ENCODE data around the gene CLIC6.
"Not testable (repeated sequence)": the region's sequence is repeated elsewhere in the genome, so short reads cannot be mapped to it uniquely, and the experiment has no call there.

CLIC6 gene

DNA sequence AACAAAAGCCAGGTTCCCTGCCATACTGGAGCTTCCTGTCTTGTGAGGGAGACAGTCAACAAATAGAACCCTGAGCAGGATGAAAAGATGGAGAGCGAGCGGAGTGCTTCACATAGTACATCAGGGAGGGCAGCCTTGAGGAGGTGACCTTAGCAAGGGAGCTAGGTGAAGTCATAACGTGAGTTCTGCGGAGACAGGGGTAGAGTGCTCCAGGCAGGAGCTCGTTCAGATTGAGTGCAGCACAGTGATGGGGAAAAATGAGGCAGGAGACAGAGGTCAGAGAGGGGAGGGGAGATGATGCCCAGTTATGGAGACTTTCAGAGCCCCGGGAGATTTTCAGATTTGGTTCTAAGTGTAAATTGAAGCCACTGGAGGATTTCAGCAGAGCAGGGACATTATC is 15.3 kb upstream of the CLIC6 start:
- no peak for DNase-seq

DNA sequence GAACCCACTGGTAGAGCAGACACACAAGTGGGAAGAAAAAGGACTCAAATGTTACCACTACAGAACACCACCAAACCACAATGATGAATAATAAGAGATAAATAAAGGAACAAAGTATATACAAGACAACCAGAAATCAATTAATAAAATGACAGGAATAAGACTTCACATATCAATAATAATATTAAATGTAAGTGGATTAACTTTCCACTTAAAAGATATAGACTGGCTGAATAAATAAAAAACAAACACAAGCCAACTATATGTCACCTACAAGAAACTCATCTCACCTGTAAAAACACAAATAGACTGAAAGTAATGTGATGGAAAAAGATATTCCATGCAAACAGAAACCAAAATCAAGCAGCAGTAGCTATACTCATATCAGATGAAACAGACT is 6.9 kb upstream of the CLIC6 start:
- DNase-seq, result no peak

GRCh38 chr21:34667761-34668160 is 1.0 kb upstream of the CLIC6 start:
- no peak for DNase-seq

- no peak for DNase-seq
These were observed 520 bp downstream of the CLIC6 start for GRCh38 chr21:34669149-34669879.

DNA sequence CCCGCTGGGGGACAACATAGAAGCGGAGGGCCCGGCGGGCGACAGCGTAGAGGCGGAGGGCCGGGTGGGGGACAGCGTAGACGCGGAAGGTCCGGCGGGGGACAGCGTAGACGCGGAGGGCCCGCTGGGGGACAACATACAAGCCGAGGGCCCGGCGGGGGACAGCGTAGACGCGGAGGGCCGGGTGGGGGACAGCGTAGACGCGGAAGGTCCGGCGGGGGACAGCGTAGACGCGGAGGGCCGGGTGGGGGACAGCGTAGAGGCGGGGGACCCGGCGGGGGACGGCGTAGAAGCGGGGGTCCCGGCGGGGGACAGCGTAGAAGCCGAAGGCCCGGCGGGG is 1.1 kb downstream of the CLIC6 start:
- DNase-seq, result not testable (repeated sequence)

- DNase-seq, result no peak
These were observed 1.6 kb downstream of the CLIC6 start for GRCh38 chr21:34670220-34670961.

- DNase-seq, result no peak
These were observed 2.2 kb downstream of the CLIC6 start for GRCh38 chr21:34670962-34671348.

GRCh38 chr21:34671462-34671861 is 2.7 kb downstream of the CLIC6 start:
- DNase-seq, result no peak

- DNase-seq, result no peak
These were observed 3.1 kb downstream of the CLIC6 start for GRCh38 chr21:34671891-34672290.

- DNase-seq, result no peak
These were observed 4.2 kb downstream of the CLIC6 start for GRCh38 chr21:34673006-34673405.

GRCh38 chr21:34674468-34674867 is 5.7 kb downstream of the CLIC6 start:
- DNase-seq, result no peak

GRCh38 chr21:34675871-34676270 is 7.1 kb downstream of the CLIC6 start:
- no peak for DNase-seq

DNA sequence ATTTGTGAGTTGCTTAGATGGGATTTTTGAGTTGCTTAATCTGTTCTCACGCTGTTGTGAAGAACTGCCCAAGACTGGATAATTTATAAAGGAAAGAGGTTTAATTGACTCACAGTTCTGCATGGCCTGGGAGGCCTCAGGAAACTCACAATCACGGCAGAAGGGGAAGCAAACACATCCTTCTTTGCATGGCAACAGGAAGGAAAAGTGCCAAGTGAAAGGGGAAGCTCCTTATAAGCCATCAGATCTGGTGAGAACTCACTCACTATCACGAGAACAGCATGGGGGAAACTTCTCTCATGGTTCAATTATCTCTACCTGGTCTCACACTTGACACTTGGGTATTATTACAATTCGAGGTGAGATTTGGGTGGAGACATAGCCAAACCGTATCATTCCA is 10.3 kb downstream of the CLIC6 start:
- DNase-seq, result no peak

GRCh38 chr21:34684174-34684876 is 15.5 kb downstream of the CLIC6 start:
- DNase-seq, result no peak

DNA sequence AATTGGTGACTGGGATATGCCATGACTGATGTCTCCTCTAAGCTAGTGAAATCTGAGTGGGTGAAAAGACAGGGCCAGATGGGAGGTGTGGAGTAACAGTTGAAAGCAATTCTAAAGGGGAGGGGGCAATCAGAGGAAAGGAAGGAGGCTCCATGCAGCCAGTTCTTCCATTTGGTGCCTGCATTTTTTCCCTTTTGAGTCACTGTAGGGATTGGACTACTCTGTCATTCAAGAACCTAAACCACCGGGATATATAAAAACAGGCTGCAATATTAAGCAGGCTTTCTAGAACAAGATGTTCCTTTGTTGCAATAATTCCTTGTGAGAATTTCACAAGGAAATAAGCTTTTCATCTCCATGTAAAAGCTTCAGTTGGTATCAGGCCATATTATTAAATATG is 18.3 kb downstream of the CLIC6 start:
- no peak for DNase-seq

DNA sequence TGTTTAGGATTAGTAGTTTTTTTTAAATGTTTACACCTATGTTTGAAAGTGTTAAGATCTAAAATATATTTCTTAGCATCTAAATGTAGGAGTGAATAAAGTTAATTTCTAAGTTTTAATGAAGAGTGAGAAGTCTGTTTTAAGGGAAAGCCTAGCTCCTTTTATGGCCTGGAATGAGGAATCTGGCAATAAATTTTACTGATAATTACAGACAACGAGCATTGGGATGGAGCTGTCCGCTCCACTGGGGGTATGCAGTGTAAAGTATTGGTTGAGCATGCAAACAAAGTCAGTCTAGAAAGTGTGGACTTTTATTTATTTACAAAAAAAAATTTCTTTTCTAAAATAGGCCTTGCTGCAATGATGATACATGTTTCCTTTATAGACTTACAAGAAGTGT is 19.0 kb downstream of the CLIC6 start:
- no peak for DNase-seq

DNA sequence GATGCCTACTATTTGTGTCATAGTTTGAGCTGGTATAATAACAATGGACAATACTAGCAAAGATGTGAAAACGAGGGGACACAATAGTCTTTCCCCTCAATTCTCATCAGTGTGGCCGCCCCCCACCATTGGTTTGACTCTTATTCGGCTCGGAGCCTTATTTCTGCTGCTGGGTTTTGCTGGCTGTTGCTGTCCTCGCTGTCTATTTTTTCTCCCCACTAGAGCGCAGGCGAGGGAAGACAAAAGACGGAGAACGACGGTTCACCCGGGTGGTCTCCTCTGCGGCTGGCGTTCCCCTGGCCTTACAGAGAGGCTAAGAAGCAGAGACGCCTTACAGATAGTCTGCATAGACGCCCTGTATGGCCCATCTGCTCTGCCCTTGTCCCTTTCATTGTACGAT is 19.4 kb downstream of the CLIC6 start:
- DNase-seq, result no peak

- DNase-seq, result no peak
These were observed 19.9 kb downstream of the CLIC6 start for GRCh38 chr21:34688715-34689114.

DNA sequence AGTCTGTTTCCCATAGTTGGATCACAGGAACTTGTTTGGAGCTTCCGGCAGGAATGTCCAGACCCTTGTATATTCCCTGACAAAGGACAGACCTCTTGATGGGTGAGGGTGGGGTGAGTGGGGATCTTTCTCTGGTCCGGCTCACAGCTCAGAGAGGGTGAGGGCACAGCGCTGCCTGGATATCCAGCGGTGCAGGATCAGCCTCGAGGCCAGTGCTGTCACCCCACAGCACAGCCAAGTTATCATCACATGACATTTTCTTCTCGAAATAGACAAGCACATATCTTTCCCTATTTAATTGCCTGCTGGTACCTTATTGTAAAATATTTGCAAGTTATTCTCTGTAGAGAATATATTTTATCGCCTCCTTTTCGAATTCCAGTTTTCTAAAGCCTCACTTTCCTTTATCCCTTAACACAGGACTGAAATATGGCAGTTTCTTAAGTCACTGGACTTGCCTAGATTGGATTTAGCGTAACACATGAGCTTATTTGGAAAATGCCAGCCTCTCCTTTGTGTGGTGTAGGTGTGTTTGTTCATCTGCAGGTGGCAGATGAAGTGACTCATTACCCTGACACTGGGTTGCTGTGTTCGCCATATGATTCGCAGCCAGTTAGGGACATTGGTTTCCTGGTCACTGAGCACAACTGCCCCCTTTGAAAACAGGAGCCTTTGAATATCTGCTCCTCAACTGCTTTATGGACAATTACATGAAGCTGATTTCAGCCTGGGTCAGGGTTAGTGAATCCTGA is 21.4 kb downstream of the CLIC6 start:
- no peak for DNase-seq

- DNase-seq, result no peak
These were observed 22.0 kb downstream of the CLIC6 start for GRCh38 chr21:34690793-34691175.

DNA sequence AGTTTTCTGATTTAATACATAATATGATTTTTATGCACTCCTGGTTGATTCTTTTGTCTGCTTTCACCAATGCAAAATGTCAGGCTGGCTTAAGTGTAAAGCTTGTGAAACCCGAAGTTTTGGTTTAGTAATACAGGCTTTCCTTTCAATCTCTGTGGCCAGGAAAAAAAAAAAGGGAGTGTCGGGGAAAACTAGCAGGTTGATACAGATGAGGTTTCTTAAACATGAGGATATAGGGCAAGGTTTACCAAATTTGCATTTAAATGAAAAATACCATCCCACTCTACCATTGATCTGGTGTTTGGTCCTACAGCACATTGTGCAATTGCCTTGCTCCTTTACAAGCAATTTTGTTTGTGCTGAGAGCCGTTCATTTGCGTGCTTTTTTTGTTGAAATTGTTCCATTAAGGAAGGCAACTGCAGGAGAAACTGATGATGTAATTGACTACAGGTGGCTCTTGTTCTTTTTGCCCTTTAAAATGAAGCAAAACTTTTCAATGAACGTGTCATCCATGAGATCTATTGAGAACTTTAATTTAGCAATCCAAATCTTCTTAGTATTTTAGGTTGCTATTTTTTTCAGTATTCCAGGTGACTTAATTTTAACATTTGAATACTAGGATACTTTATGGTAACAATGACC is 22.7 kb downstream of the CLIC6 start:
- no peak for DNase-seq

- DNase-seq, result no peak
These were observed 23.7 kb downstream of the CLIC6 start for GRCh38 chr21:34692458-34693020.

Measured in central memory CD4-positive, alpha-beta T cell (primary cell).